Left lung (tissue), 10 donors: ENCODE data around the gene GYPC. TPM values are rescaled to one million over a fixed set of nuclear protein-coding genes. Genes with fewer than 3 reads are reported as not detected.

Source experiments
- ATAC-seq: fragments of 200-7000 bp; cut with Tn5 transposase; one replicate; pipeline ENCODE4 v1.9.1; 2020; ENCODE audit warnings: moderate library complexity
- DNase-seq, 4 donors: peaks; one replicate each; pipeline ENCODE4 v3.0.0-alpha.2; 2013 to 2020
- H3K27ac ChIP-seq, 2 donors: fragments of 200-600 bp; sonication (generic) in 1 of 2; one replicate each; pipeline versions ENCODE4 v1.5.0 to v1.8.0; 2020 to 2021
- H3K27me3 ChIP-seq, 2 donors: fragments of 200-600 bp; sonication (generic) in 1 of 2; one replicate each; pipeline versions ENCODE4 v1.5.0 to v1.8.0; 2020 to 2021
- H3K36me3 ChIP-seq, 2 donors: fragments of 200-600 bp; sonication (generic) in 1 of 2; one replicate each; pipeline versions ENCODE4 v1.5.0 to v1.8.0; 2020 to 2021
- H3K4me1 ChIP-seq, 2 donors: fragments of 200-600 bp; one replicate each; pipeline ENCODE4 v1.8.0; 2021
- H3K4me3 ChIP-seq, 2 donors: fragments of 200-600 bp; sonication (generic) in 1 of 2; one replicate each; pipeline versions ENCODE4 v1.5.0 to v1.8.0; 2020 to 2021; ENCODE audit warnings: mild to moderate bottlenecking in 1 of 2
- H3K9me3 ChIP-seq, 2 donors: fragments of 200-600 bp; sonication (generic) in 1 of 2; one replicate each; pipeline versions ENCODE4 v1.5.0 to v1.8.0; 2020 to 2021
- intact Hi-C, 2 donors: fragments of 100-400 bp; cut with DNase I; formaldehyde crosslinking; loops; one replicate each; pipeline versions ENCODE4 v1.11.2 to v1.14.2; 2022
- polyA plus RNA-seq, 6 donors: library from polyadenylated mRNA; unstranded; fragments of 120-200 nt; gene quantifications; one replicate each; pipeline ENCODE4 v1.2.1, GENCODE V29; 2013; ENCODE audit not compliant: insufficient read length in 6 of 6
- total RNA-seq, 2 donors: library from RNA; stranded (reverse); fragmentation: NEBNext Ultra II Directional; extraction: Animal tissue kit (Norgen Biotek cat#: 25700); gene quantifications; one replicate each; pipeline ENCODE4 v1.2.1, GENCODE V29; 2021
- TF ChIP-seq, protein P1 (sequence below), 2 donors: fragments of 200-600 bp; sonication (generic) in 1 of 2; IDR thresholded peaks; one replicate each; pipeline versions ENCODE4 v1.5.0 to v1.8.0; 2021; ENCODE audit warnings: antibody characterized with exemption in 2 of 2
- donor health status: DM: no; HTN: yes; CAD: no.
- donor health status: DM: no; HTN: no; CAD: no.

Gene GYPC
- total and polyA plus RNA-seq, 8 donors: 44.0 to 92.8 (median 73.9) TPM

DNA sequence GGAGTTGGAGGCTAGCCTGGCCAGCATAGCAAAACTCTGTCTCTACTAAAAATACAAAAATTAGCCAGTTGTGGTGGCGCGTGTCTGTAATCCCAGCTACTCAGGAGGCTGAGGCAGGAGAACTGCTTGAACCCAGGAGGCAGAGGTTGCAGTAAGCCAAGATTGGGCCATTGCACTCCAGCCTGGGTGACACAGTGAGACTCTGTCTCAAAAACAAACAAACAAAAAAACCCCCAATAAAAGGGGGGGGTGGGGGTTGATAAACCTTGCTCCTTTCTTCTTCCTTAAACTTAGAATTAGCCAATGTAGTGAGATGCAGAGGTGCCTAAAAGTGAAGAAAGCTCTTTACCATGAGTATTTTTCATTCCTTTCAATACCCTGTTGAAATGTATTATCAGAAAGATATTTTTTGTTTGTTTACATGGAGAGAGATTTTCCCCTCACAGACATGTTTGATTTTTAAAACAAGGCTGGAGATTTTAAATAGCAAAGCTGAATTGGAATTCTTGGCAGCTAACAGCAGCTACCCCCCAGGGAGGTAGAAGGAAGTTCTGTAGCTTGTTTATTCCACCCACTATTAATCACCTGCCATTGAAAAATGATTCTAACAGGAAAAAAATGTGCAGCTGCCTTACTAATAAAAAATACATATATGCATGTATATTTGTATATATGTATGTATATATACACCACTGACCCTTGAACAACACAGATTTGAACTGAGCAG lies 48.6 kb downstream of the GYPC start:
- H3K4me1 ChIP-seq: no peaks in the 10 kb centered on the region
- H3K36me3 ChIP-seq: no peaks in the 10 kb centered on the region
- no peaks in the 10 kb centered on the region for H3K9me3 ChIP-seq
- TF ChIP-seq, protein P1, sequence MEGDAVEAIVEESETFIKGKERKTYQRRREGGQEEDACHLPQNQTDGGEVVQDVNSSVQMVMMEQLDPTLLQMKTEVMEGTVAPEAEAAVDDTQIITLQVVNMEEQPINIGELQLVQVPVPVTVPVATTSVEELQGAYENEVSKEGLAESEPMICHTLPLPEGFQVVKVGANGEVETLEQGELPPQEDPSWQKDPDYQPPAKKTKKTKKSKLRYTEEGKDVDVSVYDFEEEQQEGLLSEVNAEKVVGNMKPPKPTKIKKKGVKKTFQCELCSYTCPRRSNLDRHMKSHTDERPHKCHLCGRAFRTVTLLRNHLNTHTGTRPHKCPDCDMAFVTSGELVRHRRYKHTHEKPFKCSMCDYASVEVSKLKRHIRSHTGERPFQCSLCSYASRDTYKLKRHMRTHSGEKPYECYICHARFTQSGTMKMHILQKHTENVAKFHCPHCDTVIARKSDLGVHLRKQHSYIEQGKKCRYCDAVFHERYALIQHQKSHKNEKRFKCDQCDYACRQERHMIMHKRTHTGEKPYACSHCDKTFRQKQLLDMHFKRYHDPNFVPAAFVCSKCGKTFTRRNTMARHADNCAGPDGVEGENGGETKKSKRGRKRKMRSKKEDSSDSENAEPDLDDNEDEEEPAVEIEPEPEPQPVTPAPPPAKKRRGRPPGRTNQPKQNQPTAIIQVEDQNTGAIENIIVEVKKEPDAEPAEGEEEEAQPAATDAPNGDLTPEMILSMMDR (IDR thresholded peaks at IDR 0.05): no peak
- ATAC-seq (no peak), DNase-seq (peak in 1 of 4 donors; percentile 31)
- no peak overlapping the region for H3K27ac ChIP-seq
- intact Hi-C loops: no loop called here
- no peaks in the 10 kb centered on the region for H3K27me3 ChIP-seq
- no peak overlapping the region for H3K4me3 ChIP-seq

DNA sequence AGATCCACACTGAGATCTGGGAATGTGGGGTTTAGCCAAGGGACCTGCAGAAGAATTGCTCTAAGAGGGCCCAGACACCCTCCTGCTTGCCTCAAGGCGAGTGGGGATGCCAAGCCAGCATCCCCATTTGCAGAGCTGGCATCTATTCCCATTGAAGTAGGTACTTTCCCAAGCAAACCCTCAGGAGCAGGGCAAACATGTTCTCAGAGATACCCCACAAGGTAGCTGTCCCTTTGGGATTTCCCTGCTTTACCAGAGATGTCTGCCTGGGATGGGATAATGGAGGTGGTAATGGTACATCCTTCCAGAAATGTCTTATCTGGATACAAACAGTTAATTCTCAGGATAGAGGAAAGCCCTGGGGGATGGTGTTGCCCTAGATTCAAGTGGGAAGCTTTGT lies 51.2 kb downstream of the GYPC start:
- H3K27ac ChIP-seq: no peak overlapping the region
- H3K4me3 ChIP-seq: no peak overlapping the region
- no peaks in the 10 kb centered on the region for H3K9me3 ChIP-seq
- TF ChIP-seq, protein P1 (IDR thresholded peaks at IDR 0.05): no peak
- DNase-seq (no peak), ATAC-seq (no peak)
- H3K36me3 ChIP-seq: no peaks in the 10 kb centered on the region
- intact Hi-C loops: no loop called here
- no peaks in the 10 kb centered on the region for H3K4me1 ChIP-seq
- H3K27me3 ChIP-seq: no peaks in the 10 kb centered on the region

DNA sequence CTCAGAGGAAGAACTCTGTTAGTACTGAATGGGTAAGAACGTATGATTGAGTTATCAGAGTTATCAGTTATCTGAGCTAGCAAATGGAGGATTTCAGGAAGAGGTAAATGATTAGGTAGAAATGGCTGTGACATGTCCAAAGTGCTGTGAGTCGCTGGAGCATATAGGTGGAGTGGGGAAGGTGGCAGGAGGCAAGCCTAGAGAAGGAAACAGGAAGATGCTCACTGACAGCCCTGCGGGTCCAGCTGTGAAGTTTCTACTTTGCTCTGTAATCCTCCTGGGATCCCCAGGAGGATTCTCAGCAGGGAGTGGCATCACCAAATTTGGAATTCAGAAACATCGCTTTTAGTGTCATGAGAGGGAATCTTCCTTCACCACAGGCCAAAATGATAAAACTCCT lies 52.0 kb downstream of the GYPC start:
- H3K27me3 ChIP-seq: no peaks in the 10 kb centered on the region
- no peaks in the 10 kb centered on the region for H3K36me3 ChIP-seq
- no peaks in the 10 kb centered on the region for H3K4me1 ChIP-seq
- H3K4me3 ChIP-seq: no peak overlapping the region
- ATAC-seq (no peak), DNase-seq (no peak)
- TF ChIP-seq, protein P1 (IDR thresholded peaks at IDR 0.05): no peak
- H3K27ac ChIP-seq: no peak overlapping the region
- H3K9me3 ChIP-seq: no peaks in the 10 kb centered on the region
- intact Hi-C loops: no loop called here

DNA sequence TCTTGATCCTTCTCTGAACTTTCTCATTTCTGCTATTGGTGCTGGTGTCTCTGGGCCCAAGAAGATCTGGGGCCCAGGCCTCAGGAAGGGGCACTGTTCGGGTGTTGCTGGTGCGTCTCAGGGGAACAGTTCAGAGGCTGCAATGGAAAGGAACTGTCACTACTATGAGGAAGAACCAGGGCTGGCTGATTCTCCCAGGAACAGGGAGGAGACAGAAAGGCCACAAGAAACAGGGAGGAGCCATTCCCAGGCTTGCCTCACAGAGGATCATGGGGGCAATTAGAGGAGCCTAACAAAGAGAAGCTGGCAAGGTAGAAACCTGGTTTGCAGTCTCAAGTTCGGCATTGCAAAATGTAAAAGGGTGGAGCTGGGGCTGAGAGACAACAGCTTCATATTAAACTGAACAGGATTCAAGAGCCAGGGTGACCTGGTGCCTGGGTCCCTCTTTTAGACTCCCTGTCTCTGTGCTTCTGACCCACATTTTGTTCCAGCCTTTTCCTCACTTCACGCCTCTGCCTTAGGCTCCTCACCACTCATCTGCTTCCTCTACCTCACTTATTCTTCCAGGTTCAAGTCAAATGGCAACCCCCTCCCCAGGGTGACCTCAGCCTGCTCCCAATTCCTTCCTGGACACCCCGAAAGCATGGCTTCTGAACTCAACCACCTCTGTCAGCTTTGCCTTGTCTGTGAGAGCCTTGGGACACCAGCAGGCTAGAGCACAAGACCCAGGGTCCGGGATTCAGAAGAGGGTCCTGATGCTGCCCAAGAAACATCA lies 58.4 kb downstream of the GYPC start:
- Histone ChIP-seq H3K27me3 (no peaks in the 10 kb centered on the region), H3K9me3 (no peaks in the 10 kb centered on the region), H3K36me3 (no peaks in the 10 kb centered on the region), H3K4me3 (no peak overlapping the region), H3K27ac (no peak overlapping the region), H3K4me1 (peaks cover 0 to 3% of the 10 kb centered on the region in 2 donors)
- intact Hi-C loops: no loop called here
- peak; percentile 38 for ATAC-seq
- TF ChIP-seq, protein P1 (IDR thresholded peaks at IDR 0.05): no peak
- DNase-seq: no peak

DNA sequence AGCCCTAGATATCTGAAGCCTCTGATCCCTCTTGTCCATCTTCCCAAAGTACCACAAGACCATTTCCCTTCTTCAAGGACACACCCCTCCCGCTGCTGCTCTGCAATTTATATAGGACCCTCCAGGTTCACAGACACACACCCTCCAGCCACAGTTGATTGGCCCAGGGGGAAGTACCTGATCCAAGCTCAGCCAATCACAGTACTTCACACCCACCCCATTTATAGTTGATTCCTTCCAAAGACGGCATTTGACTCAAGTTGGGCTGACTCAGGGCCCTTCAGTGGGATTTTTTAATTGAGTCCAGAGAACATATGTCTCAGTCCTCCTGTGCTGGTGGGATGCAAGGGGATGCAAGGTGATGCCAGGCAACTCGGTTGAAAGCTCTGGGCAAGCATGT lies 59.2 kb downstream of the GYPC start:
- intact Hi-C loops: no loop called here
- TF ChIP-seq, protein P1 (IDR thresholded peaks at IDR 0.05): no peak
- ATAC-seq (no peak), DNase-seq (no peak)
- Histone ChIP-seq H3K9me3 (no peaks in the 10 kb centered on the region), H3K27ac (no peak overlapping the region), H3K27me3 (no peaks in the 10 kb centered on the region), H3K36me3 (no peaks in the 10 kb centered on the region), H3K4me3 (no peak overlapping the region), H3K4me1 (peaks cover 0 to 10% of the 10 kb centered on the region in 2 donors)
